ENCODE data around the gene RBBP6.

The RBBP6 gene

DNA sequence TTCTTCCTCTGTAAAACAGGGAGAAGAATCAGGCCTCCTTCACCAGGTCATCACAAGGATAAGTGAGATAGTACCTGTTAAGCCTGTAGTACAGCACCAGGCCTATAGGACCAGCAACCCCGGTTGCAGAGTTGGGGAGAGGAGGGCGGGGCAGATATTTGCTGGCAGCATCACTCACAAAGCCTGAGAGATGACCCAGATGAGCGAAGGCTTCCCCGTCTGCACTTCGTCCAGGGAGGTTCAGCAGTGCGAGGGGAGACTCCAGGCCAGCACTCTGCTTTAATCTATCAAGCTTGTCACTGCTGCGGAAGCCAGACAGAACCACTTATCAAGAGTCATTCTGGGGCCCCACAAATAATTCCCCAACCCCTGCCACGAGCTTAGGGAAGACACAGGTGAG is 15.8 kb upstream of the RBBP6 start:
- no peak for DNase-seq (ENCODE audit: low read depth in 2 of 2)

DNA sequence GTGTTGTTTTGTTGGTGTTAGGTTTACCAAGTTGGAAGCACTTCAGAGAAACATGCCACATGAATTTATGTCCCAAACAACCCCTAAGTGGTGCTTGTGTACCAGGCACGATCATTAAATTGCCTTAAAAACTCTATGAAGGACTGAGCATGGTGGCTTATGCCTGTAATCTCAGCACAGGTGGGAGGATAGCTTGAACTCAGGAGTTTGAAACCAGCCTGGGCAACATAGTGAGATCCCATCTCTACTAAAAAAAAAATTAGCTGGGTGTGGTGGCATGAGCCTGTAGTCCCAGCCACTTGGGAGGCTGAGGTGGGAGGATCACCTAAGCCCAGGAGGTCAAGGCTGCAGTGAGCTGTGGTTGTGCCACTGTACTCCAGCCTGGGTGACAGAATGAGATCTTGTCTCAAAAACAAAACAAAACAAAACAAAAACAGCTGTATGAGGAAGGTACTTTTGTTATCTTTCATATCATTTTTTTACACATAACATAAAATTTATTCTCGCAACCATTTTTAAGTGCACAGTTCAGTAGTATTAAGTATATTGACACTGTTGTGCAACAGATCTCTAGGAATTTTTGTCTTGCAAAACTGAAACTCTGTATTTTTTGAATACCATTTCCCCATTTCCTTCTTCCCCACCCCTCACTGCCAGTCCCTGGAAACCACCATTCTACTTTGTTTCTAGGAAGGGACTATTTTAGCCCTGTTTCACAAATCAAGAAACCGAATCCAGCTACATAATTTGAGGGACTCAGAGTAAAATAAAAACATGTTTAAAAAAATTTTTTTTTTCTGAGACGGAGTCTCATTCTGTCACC is 14.3 kb upstream of the RBBP6 start:
- DNase-seq (ENCODE audit: low read depth in 2 of 2): no peak

DNA sequence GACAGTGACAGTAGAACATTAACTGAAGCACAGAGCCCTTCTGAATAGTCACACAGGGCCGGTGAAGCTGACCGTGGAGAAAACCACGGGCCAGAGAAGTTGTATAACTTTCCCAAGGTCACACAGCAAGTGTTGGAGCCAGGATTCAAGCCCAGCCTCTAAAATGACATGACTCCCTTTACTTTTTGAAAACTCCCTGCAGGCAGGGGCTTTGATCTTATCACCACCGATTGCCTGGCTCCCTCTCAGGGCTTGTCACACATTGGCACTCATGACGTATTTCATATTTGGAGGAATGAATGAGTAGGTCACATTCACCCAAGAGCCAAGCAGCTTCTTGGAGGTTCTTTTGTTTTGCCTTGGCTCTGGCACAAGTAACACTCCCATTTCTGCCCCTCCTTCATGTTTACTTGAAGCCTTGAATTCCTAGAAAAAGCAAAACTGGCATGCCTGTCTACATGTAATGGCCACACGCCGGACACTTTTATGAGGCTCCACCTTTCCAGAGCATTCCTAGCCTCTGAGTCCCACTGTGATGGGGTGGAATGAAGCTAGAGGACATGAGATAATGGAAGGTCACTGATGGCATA is 13.3 kb upstream of the RBBP6 start:
- DNase-seq (ENCODE audit: low read depth in 2 of 2): no peak

DNA sequence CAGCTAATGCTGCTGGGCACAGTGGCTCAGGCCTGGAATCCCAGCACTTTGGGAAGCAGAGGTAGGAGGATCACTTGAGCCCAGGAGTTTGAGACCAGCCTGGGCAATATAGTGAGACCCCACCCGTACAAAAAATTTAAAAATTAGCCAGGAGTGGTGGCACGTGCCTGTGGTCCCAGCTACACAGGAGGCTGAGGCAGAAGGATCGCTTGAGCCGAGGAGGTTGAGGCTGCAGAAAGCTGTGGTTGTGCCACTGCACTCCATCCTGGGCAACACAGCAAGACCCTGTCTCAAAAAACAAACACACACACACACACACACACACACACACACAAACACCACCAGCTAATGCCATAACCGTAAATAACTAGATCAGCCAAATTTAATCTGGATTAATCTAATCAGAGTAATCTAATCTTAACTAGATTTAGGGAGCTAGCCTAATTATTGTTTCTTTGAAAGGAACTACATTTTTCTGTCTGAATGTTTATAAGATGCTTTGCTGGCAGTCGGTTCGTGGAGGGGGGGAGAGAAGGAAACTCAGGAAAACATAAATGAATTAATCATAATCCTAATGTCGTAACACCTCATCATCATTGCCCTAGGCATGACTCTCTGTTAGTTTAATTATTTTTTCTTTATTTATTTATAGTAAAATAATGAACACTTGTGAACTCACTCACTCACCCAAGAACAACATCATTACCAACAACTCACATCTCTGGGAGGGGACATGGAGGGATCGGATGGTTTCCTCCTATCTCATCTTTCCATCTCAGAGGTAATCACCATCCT is 12.5 kb upstream of the RBBP6 start:
- no peak for DNase-seq (ENCODE audit: low read depth in 2 of 2)

DNA sequence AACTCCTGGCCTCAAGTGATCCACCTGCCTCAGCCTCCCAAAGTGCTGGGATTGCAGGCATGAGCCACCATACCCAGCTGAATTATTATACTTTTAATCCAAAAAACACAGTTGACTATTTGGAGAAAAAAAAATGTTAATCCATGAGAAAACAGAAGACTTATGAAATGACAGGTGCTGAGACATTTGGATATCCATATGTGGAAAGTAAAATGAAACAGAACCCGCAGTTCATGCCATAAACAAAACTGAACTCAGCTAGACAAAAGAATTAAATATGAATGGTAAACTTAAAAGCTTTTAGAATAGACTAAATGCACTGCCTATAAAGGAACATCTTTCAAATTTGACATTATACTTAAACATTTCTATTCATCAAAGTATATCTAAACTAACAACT is 8.2 kb upstream of the RBBP6 start:
- no peak for DNase-seq (ENCODE audit: low read depth in 2 of 2)

DNA sequence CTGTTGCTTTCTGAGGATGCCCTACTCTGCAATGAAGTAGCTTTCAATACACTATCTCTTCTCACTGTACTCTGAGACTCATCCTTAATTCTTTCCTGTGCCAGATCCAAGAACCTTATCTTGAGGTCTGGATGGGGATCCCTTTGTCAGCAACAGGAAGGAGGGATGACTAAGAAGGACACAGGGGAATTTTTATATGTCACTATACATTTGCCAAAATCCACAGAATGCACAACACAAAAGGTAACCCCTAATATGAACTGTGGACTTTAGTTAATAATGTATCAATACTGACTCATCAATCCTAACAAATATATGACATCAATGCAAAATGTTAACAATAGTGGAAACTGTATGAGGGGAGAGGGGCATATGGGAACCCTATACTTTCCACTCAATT is 4.7 kb upstream of the RBBP6 start:
- no peak for DNase-seq (ENCODE audit: low read depth in 2 of 2)

DNA sequence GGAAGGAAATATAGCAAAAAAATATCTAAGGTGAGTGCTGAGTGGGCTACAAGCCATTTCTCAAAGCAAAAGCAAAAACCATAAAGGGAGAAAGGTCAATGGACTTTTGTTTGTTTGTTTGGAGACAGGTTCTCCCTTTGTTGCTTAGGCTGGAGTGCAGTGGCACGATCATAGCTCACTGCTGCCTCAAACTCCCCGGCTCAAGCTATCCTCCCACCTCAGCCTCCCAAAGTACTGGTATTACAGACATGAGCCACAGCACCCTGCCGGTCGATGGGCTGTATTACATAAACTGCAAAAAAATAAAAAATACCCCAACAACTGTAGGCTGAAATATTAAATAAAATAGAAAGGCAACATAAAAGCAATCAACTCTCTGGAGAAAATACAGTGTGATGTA is 3.5 kb upstream of the RBBP6 start:
- DNase-seq (ENCODE audit: low read depth in 2 of 2): no peak

DNA sequence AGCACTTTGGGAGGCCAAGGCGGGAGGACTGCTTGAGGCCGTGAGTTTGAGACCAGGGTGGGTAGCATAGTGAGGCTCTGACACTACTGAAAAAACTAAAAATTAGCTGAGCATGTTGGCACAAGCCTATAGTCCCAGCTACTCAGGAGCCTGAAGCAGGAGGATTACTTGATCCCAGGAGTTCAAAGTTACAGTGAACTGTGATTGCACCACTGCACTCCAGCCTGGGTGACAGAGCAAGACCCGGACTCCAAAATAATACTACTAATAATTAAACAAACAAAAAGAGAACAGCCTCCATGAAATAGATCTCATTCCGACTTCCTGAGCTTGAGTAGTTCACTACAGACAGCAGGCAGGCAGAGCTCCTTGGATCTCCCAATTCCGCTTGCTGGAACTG is 2.7 kb upstream of the RBBP6 start:
- DNase-seq (ENCODE audit: low read depth in 2 of 2): no peak

DNA sequence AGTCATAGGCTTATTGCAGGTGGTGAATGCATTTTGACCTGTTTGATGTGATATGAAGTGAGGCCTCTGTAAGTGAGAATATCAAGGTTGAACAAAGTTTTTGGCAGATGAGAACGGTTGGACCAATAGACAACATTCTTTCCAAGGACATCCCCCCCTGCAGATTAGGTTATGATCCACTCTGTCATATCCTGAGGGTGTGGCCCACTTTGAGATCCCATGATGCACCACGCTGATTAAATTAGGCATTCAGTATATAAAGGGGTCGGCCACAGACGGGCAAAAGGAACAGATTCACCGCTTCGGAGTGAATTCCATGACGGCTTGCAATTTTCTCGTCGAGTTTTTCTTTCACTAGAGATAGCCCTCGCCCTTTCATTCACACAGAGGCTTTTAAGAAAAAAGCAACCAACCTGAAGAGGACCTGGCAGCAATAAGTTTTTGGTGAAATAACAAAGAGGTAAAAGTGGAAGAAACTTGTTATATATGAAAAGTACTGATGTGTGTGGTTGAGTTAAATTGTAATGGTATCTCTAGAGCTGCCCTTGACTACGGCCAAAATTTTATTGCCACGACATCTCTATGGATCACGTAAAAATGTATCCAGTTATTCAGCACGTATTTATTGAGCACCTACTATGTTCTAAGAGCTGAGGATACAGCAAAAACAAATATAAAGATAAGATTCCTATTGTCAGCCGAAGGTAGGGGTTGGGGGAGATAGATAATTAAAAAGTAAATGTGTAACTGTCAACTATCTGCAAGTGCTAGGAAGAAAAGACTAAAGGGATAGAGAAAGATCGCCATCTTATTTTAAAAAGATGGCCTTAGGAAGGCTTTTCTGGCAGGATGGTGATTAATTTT is 1.7 kb upstream of the RBBP6 start:
- no peak for DNase-seq (ENCODE audit: low read depth in 2 of 2)

DNA sequence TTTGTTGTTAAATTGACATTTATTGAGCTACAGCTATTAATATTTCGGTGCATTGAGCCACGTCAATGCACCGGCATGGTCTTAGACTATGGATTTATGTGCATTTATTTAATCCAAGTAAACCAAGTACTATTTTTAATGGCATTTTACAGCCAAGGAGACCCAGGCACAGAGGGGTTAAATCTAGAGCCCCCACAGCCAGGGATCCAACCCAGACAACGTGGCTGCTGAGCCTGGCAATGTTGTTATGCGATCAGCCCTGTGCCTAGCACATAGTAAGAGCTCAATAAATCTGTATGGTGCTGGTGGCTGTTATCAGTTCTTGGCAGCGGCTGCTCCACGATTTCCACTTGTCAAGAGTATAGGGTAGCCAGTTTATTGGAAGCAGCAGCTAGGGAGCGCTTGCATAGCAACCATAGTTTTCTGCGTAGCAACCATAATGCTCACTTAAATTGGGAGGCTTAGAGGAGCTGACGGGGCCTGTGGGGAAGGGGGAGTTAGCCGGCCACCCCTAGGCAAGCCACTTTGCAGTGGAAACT is 541 bp upstream of the RBBP6 start:
- no peak for DNase-seq (ENCODE audit: low read depth in 2 of 2)

DNA sequence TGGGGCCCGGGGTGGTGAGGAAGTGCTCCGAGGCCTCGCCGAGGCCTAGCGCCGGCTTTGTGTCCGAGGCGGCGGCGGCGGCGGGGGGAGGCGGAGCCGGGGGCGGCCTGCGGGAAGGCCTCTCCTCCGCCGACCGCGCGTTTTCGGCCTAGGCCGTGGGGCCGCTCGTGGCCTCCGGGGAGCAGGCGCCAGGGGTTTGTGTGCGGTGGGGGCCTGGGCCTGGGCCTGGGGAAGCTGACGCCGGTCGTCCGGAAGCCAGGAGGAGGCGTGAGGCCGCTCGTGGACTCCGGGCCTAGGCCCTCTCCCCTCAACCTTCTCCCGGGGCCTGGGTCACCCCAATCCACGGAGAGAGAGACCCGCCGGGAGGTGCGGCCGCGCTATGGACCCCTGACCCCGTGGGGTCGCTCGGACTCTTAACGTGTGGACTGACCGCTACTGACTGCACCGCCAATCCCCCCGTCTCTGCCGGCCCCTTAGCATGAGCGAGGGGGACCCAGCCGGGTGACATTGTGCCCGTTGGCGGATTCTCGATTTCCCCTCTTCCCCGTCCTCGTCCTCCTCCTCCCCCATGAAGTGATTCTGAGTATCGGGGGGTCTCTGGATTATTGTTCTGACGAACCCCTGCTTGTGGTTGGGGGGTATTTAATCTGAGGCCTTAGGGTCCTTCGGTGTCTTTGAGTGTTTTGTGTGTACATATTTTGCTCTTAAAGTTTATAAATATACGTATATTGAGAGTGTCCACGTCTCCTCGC is 660 bp downstream of the RBBP6 start:
- no peak for DNase-seq (ENCODE audit: low read depth in 2 of 2)

DNA sequence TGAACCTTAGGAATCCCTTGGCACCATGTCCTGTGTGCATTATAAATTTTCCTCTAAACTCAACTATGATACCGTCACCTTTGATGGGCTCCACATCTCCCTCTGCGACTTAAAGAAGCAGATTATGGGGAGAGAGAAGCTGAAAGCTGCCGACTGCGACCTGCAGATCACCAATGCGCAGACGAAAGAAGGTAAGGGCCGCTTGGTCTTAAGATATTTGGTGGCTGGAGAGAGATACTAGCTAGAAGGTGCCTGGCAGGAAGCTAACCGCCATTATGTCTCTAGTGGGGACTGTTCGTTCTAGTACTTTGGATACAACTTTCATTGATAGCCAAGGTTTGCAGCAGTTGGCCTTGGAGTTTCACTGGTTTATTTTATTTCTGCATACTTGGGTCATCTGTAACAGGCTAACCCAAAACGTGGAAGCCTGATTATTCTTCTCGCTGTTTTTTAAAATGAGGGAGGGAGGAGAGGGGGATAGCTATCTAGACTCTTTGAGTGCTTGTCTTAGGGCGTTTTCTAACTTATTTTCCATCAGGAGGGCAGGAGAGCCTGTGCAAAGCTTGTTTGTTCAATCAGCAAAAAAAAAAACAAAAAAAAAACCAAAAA is 1.3 kb downstream of the RBBP6 start:
- DNase-seq (ENCODE audit: low read depth in 2 of 2): no peak

DNA sequence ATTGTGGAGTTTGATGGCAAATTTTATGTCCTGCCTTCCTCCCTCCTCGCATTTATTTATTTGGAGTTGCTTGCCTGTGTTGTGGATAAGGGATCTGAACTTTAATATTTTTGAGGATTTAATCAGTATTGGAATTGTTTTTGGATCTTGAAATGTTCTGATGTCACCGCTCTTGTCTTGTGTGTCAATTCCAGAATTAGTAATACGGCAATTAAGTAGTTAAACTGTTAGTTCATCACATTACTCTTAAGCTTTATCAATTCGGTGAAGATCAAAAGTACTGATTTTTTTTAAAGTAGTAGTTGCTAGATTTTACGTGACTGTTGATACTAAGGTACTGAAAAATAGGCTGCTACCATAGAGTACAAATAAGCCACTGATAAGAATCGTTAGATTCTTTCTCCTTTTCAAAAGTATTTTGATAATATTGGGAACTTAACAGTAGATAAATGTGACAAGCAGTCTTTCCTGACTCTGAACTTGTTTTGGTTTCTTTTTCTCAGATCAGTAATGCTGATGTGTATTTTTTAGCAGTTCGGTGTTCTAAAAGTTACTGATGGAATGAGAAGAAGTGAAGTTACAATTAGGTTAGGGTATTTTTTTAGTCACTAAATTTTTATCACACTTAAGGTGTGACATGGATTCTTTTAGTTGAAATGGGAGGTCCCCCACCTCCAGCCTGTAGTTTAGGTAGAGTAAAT is 2.0 kb downstream of the RBBP6 start:
- no peak for DNase-seq (ENCODE audit: low read depth in 2 of 2)

DNA sequence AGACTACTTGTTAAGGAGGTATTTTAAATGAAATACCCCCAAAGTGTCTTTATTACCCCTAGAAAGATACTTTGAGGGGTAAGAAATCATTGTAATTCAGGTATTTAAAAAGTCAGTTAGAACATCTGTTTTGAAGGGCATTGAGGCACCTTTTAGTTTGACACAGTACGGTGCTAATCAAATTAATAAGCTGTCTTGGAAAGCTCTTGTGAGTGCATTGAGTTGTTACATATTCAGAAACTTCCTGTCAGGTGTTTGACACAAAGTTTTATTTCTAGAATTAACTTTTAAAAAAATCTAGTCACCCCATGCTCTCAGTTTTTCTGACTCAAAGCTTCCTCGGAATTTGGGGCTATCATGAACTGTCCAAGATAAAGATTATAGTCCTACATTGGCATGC is 4.6 kb downstream of the RBBP6 start:
- no peak for DNase-seq (ENCODE audit: low read depth in 2 of 2)

DNA sequence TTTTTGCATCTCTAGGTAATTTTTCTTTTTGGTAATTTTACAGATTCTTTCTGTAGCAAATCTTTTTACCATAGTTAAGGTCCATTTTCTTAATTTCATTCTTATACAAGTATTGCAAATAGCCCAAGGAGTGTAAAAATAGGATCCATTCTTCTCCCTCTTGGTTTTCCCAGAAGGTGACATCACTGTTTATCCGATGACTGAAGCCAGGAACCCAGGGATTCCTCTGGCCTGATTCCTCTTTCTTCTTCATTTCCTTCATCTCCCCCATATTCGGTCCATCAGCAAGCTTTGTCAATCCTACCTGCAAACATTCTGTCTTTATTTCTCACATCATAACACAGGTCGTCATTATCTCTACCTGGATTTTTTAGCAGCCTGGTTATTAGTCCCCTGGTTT is 5.3 kb downstream of the RBBP6 start:
- DNase-seq (ENCODE audit: low read depth in 2 of 2): no peak

DNA sequence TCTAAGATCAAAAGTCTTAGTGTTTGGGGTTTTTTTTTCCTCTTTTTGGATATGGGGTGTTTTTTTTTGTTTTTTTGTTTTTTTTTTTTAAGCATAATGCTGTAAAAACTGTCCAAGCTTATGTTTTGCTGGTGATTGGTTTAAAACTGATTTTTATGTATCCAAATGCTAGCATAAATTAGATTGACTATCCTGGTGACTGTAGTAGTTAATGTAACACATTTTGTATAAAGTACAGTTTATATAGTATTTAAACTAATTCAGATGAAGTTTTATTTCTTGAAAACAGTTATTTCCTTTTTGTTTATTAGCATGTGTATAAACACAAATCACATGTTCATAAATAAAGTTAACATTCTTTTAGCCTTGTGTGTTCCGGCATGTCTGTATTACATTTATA is 10.9 kb downstream of the RBBP6 start:
- no peak for DNase-seq (ENCODE audit: low read depth in 2 of 2)

DNA sequence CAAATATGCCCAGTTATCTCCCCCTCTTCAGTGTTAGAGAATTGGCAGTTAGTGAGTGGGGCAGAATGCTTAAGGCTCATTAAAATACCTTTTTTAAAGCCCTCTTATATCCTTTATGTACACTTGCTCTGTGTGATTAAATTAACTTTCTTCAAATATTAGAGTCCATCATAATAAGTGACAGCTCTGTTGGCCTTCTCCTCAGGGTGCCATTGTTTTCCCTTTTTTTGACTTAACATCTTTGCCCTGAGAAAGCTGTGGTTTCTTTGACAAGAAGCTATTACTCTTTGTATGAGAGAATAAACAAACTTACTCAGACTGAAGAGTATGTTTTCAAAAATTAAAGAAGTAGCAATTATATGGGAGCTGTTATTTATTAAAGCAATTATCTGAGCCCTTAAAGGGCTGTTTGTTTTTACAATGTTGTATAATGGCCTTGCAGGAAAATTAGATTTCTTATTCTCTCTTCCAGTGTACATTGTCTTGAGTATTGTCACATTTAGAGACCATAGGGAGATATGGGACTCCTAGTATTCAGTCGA is 13.4 kb downstream of the RBBP6 start:
- DNase-seq (ENCODE audit: low read depth in 2 of 2): no peak

DNA sequence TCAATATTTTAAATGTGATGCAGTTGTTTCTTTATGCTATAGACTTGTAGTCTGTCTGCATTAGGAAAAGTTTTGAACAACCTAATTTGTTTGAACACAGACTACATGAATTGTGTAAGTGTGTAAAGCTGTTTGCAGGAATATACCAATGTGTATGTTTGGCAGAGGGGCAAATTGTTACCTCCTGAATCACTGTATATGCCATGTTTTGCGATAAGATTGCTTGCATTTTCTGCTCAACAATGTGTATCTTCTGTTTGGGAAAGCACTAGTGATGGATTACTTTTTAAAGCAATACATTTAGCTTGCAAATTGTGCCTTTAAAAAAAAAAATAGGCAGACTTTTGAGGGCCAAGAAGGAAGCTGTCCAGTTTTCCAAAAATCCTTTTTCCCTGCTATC is 14.6 kb downstream of the RBBP6 start:
- no peak for DNase-seq (ENCODE audit: low read depth in 2 of 2)

DNA sequence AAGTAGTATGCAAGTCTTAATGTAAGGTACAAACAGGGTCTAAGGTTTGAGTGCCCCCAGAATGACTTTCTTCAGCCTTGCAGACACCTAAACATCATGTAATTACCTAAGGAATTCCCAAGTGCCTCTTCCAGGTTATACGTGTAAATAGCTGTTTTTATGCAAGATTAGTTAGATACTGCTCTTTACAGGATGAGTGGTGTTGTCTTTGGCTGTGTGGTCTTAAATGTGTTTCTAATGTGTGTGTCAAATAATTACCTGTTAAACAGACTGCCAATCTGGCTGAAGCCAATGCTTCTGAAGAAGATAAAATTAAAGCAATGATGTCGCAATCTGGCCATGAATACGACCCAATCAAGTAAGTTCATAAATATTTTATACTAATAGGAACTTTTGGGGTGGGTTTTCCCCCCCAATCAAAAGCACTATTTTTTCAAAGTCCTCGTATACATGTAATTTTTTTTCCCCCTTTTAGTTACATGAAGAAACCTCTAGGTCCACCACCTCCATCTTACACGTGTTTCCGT is 16.0 kb downstream of the RBBP6 start:
- DNase-seq (ENCODE audit: low read depth in 2 of 2): no peak

All from fibroblast of skin of left biceps (primary cell).